Left cardiac atrium (tissue), 4 donors: ENCODE data around the gene TCERG1. TPM values are rescaled to one million over a fixed set of nuclear protein-coding genes. Genes with fewer than 3 reads are reported as not detected.
"Not testable (repeated sequence)": the region's sequence is repeated elsewhere in the genome, so short reads cannot be mapped to it uniquely, and the experiment has no call there.

Experiments used
- ATAC-seq, 2 donors: fragments of 200-7000 bp; cut with Tn5 transposase; one replicate each; pipeline ENCODE4 v1.9.1; 2020; ENCODE audit warnings: mild to moderate bottlenecking in 2 of 2, moderate library complexity in 2 of 2
- DNase-seq: peaks from one replicate; pipeline ENCODE4 v3.0.0-alpha.2; 2020
- intact Hi-C, 2 donors: fragments of 100-400 bp; cut with DNase I; formaldehyde crosslinking; loops; one replicate each; pipeline versions ENCODE4 v1.14.1 to v1.15.1; 2022 to 2023
- total RNA-seq, 2 donors: library from RNA; stranded (reverse); fragmentation: NEBNext Ultra II Directional; extraction: Animal tissue kit (Norgen Biotek cat#: 25700); gene quantifications; one replicate each; pipeline ENCODE4 v1.2.1, GENCODE V29; 2021
- donor health status: DM: no; HTN: yes; CAD: no.
- donor health status: DM: no; HTN: yes; CAD: no; lungs with severe emphysema.
- donor health status: DM: yes; HTN: yes; CAD: no.
- donor health status: Dilated cardiomyopathy.

Gene TCERG1
- total RNA-seq, 2 donors from 2014 or later, result 16.7 to 33.5 TPM

DNA sequence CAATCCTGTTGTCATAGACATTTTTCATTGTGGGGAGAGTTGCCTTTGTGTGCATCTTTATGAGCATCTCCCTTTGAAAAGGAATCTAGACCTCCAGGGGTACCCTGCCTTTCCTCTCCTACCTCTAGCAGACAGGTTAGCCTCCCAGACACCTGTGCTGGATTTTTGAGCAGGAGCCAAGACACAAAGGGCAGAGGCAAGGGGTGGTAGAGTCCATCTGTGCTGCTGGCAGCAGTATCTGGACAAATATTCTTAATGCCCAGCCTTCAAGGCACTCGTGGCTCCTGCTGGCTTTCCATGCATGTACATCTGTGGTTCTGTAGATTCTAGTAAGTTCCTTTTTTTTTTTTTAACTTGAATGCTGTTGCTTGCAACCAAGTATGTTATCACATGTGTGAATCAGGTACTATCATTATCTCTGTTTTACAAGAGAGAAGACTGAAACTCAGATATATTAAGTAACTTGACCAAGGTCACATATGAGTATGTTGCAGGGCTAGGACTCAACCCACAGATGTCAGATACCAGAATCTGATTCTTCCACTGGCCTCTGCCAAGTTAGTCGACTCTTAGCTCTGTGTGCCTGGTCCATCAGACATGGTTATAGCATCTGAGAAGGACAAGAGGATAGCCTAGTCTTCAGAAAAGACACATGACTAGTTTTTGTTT is 101.8 kb downstream of the TCERG1 start:
- DNase-seq (no peak), ATAC-seq (no peak)
- intact Hi-C loops, result loop anchor here in 1 of 2 donors (10.0 kb wide), 1 partner anchor 646 kb away; no protein-coding TSS in a partner anchor

DNA sequence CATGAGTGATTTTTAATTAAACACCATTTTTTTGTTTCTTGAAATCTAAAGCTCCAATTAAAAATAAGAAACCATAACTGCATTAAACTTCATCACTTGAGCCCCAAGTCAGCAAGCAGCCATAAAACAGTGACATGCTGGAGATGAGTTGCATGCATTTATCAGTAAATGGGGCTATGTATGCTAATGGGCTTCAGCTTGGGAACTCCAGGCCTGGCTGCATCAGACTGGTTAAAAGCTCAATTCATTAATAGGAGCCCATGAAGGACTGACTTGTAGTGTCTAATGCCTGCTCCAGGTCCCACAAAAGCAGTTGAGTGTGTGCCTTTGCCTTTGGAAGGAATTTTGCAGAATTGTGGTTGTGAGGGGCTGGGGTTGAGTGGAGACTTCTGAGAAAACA is 102.5 kb downstream of the TCERG1 start:
- intact Hi-C loops, result loop anchor here in 1 of 2 donors (10.0 kb wide), 1 partner anchor 645 kb away; no protein-coding TSS in a partner anchor
- no peak for DNase-seq
- no peak for ATAC-seq

DNA sequence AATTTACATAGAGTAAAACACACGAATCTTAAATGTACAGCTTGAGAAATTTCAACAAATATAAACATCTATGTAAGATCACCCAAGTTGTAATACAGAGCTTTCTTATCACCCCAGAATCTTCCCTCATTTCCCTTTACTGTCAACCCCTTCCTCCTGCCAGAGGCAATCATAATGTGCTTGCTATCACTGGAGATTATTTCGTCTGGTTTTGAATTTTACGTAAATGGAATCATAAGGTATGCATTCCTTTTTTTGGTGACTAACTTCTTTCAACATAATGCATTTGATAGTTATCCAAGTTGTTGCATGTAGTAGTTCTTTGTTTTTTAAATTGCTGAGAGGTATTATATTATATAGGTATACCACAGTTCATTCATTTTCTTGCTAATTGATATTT is 106.3 kb downstream of the TCERG1 start:
- intact Hi-C loops, result no loop called here
- DNase-seq (no peak), ATAC-seq (no peak)

DNA sequence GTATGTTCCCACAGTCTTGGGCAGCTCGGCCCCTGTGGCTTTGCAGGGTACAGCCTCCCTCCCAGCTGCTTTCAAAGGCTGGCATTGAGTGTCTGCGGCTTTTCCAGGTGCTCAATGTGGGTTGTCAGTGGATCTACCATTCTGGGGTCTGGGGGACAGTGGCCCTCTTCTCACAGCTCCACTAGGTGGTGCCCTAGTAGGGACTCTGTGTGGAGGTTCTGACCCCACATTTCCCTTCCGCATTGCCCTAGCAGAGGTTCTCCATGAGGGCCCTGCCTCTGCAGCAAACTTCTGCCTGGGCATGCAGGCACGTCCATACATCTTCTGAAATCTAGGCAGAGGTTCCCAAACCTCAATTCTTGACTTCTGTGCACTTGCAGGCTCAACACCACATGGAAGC is 109.8 kb downstream of the TCERG1 start:
- ATAC-seq, intact Hi-C loops, DNase-seq: not testable (repeated sequence)

DNA sequence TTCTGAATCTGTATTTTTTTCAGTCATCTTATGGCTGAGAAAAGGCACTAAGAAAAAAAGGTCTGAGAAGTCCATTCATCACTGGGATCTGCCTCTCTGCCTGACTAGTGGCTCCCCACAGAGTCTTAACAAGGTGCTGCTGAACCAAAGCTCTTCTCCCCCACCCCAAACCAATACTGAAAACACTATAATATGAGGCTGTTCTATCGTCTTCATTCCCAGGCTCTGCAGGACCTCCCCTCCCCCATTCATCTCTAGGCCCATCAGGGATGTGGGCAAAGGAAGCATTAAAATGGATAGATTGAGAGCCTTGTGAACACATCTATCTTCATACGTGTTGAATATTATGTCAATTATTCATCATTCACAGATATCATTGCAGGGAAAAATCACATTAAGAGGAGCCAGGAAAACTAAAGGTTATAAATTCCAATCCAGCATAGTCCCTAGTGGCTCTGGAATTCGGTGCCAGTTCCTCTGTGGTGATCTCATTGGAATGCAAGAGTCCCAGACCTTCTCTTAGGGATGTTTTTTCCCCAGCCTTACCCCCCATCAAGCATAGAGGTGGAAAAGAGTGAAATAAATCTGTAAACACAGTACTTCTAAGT is 113.2 kb downstream of the TCERG1 start:
- ATAC-seq (no peak), DNase-seq (no peak)
- intact Hi-C loops, result no loop called here

Other genes starting within 250 kb of the TCERG1 start
- gene RBM27, start 243.7 kb upstream of the TCERG1 start, total RNA-seq, result 10 to 100 TPM; 12.5 to 13.7 TPM
- gene POU4F3, start 108.5 kb upstream of the TCERG1 start, total RNA-seq, result under 1 TPM in 1 of 2 donors, not detected in 1; 0.16 TPM
- not detected for gene GPR151, start 68.9 kb downstream of the TCERG1 start, total RNA-seq